Erythroblast (primary cell): ENCODE data around the gene CDC42BPB.

Source experiments
- GATA1 ChIP-seq: IDR thresholded peaks from 2 replicates; pipeline ENCODE4 v1.6.1; 2011; ENCODE audit warnings: low read depth, mild to moderate bottlenecking, control low read depth, low read length, moderate library complexity
- POLR2A ChIP-seq: IDR thresholded peaks from 2 replicates; pipeline ENCODE4 v1.6.1; 2011; ENCODE audit warnings: mild to moderate bottlenecking, low read length

- no peak for TF ChIP-seq POLR2A
- TF ChIP-seq GATA1: no peak
Observed at GRCh38 chr14:102964152-102964730, 93.1 kb downstream of the CDC42BPB start.
